Measurements from ENCODE around the gene BANF2. TPM values are rescaled to one million over a fixed set of nuclear protein-coding genes. Genes with fewer than 3 reads are reported as not detected.

The BANF2 gene
- total and polyA plus RNA-seq, 2 of the 13 experiments (the other 11 are each of a cell fraction or from before 2014, with no cell fraction given): 0.35 TPM; not detected in 1

- TF ChIP-seq ZNF609 (CRISPR knock-in tag; IDR thresholded peaks at IDR 0.05; ENCODE audit: borderline replicate concordance) (peak; percentile 59; the same call in 1 of the 2 replicates), ZMYM4 (CRISPR knock-in tag; IDR thresholded peaks at IDR 0.05) (peak; percentile 93), ZNF710 (CRISPR knock-in tag; IDR thresholded peaks at IDR 0.05; ENCODE audit: borderline replicate concordance) (peak; percentile 8), TCF12 (IDR thresholded peaks at IDR 0.05) (no peak), TCF12 (CRISPR knock-in tag; IDR thresholded peaks at IDR 0.05) (peak; percentile 74; the same call in 1 of the 2 replicates), SNAPC2 (CRISPR knock-in tag; IDR thresholded peaks at IDR 0.05) (peak; percentile 73; the same call in 1 of the 2 replicates), ZNF772 (CRISPR knock-in tag; IDR thresholded peaks at IDR 0.05) (peak; percentile 94; the same call in 1 of the 2 replicates), SPEN (CRISPR knock-in tag; IDR thresholded peaks at IDR 0.05; ENCODE audit: low read depth) (peak; percentile 87), NFKBIZ (CRISPR knock-in tag; IDR thresholded peaks at IDR 0.05) (peak; percentile 80; the same call in 1 of the 2 replicates), NAIF1 (CRISPR knock-in tag; IDR thresholded peaks at IDR 0.05; ENCODE audit: borderline replicate concordance) (no peak), ZNF253 (CRISPR knock-in tag; IDR thresholded peaks at IDR 0.05; ENCODE audit: borderline replicate concordance) (no peak), HOXD1 (CRISPR knock-in tag; IDR thresholded peaks at IDR 0.05) (peak; percentile 89), MIXL1 (CRISPR knock-in tag; IDR thresholded peaks at IDR 0.05) (peak; percentile 59), PHF5A (CRISPR knock-in tag; IDR thresholded peaks at IDR 0.05; ENCODE audit: low read depth, unreplicated experiment) (peak; percentile 43)
- TF ChIP-seq, protein P1, sequence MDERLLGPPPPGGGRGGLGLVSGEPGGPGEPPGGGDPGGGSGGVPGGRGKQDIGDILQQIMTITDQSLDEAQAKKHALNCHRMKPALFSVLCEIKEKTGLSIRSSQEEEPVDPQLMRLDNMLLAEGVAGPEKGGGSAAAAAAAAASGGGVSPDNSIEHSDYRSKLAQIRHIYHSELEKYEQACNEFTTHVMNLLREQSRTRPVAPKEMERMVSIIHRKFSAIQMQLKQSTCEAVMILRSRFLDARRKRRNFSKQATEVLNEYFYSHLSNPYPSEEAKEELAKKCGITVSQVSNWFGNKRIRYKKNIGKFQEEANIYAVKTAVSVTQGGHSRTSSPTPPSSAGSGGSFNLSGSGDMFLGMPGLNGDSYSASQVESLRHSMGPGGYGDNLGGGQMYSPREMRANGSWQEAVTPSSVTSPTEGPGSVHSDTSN (CRISPR knock-in tag; IDR thresholded peaks at IDR 0.05): peak; percentile 98
- TF ChIP-seq, protein P2, sequence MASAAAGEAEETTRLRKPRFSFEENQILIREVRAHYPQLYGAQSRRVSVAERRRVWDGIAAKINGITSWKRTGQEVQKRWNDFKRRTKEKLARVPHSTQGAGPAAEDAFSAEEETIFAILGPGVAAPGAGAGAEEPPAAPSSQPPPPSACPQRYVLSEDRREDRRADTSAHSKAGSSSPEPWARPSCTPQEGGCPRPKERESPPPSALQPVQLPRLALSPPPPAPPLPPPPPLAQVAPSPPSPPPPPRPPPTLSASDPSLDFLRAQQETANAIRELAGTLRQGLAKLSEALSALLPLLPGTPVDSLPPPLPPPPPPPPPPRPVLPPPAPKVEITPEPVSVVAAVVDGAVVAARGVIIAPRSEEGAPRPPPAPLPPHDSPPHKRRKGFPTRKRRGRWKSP (CRISPR knock-in tag; IDR thresholded peaks at IDR 0.05): peak; percentile 43
These were observed 17.5 kb upstream of the BANF2 start, which contains the start of gene RRBP1 (continued) for GRCh38 chr20:17682103-17682888.

Measured in HepG2 (cell line).